Measurements from ENCODE around the gene DRAXIN.

DNA sequence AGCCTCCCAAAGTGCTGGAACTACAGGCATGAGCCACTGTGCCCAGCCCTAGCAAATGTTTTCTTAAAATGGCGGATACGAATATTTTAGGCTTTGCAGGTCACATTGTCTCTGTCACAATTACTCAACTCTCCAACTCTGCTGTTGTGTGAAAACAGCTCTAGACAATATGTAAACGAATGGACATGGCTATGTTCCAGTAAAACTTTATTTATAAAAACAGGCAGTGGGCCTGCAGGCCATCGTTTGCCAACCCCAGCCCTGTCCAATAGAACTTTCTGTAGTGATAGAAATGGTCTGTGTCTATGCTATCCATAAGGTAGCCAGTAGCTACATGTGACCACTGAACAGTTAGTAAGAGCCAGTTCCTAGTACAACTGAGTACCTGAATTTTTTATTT lies 31.8 kb upstream of the DRAXIN start:
- TF ChIP-seq, protein P1, sequence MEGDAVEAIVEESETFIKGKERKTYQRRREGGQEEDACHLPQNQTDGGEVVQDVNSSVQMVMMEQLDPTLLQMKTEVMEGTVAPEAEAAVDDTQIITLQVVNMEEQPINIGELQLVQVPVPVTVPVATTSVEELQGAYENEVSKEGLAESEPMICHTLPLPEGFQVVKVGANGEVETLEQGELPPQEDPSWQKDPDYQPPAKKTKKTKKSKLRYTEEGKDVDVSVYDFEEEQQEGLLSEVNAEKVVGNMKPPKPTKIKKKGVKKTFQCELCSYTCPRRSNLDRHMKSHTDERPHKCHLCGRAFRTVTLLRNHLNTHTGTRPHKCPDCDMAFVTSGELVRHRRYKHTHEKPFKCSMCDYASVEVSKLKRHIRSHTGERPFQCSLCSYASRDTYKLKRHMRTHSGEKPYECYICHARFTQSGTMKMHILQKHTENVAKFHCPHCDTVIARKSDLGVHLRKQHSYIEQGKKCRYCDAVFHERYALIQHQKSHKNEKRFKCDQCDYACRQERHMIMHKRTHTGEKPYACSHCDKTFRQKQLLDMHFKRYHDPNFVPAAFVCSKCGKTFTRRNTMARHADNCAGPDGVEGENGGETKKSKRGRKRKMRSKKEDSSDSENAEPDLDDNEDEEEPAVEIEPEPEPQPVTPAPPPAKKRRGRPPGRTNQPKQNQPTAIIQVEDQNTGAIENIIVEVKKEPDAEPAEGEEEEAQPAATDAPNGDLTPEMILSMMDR (IDR thresholded peaks at IDR 0.05; ENCODE audit: borderline replicate concordance, extremely low read depth, low read length, poor library complexity, severe bottlenecking), result no peak
- TF ChIP-seq EZH2 (IDR thresholded peaks at IDR 0.05; ENCODE audit: borderline replicate concordance, low read depth, low read length, severe bottlenecking), result no peak
